B cell (primary cell): ENCODE data around the gene CAAP1. TPM values are rescaled to one million over a fixed set of nuclear protein-coding genes. Genes with fewer than 3 reads are reported as not detected.

ENCODE experiments used
- ATAC-seq: fragments of 200-7000 bp; cut with Tn5 transposase; one replicate; pipeline ENCODE4 v1.10.0; 2021; ENCODE audit warnings: low read depth, mild to moderate bottlenecking, moderate number of reproducible peaks, moderate library complexity
- CTCF ChIA-PET: fragments of 350-600 bp; sonication (Branson Sonifier 250); formaldehyde crosslinking; loops from one replicate; lab custom pipeline; 2021; ENCODE audit warnings: antibody characterized with exemption, inconsistent platforms; lab: Charles Lee
- POLR2A ChIA-PET: fragments of 350-600 bp; sonication (Branson Sonifier 250); formaldehyde crosslinking; loops from one replicate; lab custom pipeline; 2021; ENCODE audit warnings: antibody characterized with exemption; lab: Charles Lee
- DNase-seq: peaks from one replicate; pipeline ENCODE4 v3.0.0; 2013
- H2AFZ ChIP-seq: 2 replicates; pipeline ENCODE4 v1.6.1; 2012; ENCODE audit warnings: mild to moderate bottlenecking, low read depth, low read length; ENCODE audit not compliant: insufficient read depth, poor library complexity, severe bottlenecking
- H3K27ac ChIP-seq, 2 donors: 1 replicate in 1 of 2; 2 replicates in 1 of 2; pipeline ENCODE4 v1.5.1; 2012 to 2013; ENCODE audit warnings: low read length in 2 of 2, mild to moderate bottlenecking in 2 of 2, moderate library complexity in 1 of 2
- H3K27me3 ChIP-seq, 4 experiments: fragments of 200-600 bp in 1 of 4; sonication (generic) in 1 of 4; replicated peaks in 1 of 4; 1 replicate in 2 of 4; 2 replicates in 2 of 4; pipeline versions ENCODE4 v1.6.1 to v1.7.0; 2013 to 2016; ENCODE audit warnings: low read length in 3 of 4, mild to moderate bottlenecking in 2 of 4, mixed read lengths in 1 of 4, moderate library complexity in 1 of 4; ENCODE audit not compliant: insufficient read depth in 4 of 4, control insufficient read depth in 3 of 4; ENCODE audit errors: control extremely low read depth in 1 of 4
- H3K36me3 ChIP-seq, 2 experiments: replicated peaks in 1 of 2; 1 replicate in 1 of 2; 2 replicates in 1 of 2; pipeline versions ENCODE4 v1.6.1 to v1.7.1; 2013; ENCODE audit warnings: low read length in 1 of 2; ENCODE audit not compliant: insufficient read depth in 2 of 2, control insufficient read depth in 1 of 2; ENCODE audit errors: control extremely low read depth in 1 of 2, extremely low read depth in 1 of 2
- H3K4me1 ChIP-seq, 2 donors: fragments of 200-600 bp in 1 of 2; sonication (generic) in 1 of 2; 1 replicate in 1 of 2; 2 replicates in 1 of 2; pipeline versions ENCODE4 v1.5.1 to v1.6.1; 2013 to 2017; ENCODE audit warnings: low read length in 2 of 2; ENCODE audit not compliant: control insufficient read depth in 2 of 2, insufficient read depth in 2 of 2
- H3K4me2 ChIP-seq: replicated peaks from 2 replicates; pipeline ENCODE3; 2012; ENCODE audit warnings: mild to moderate bottlenecking, low read depth, low read length; ENCODE audit not compliant: poor library complexity, severe bottlenecking
- H3K4me3 ChIP-seq, 5 experiments: fragments of 200-600 bp in 1 of 5; sonication (generic) in 1 of 5; 1 replicate in 3 of 5; 2 replicates in 2 of 5; pipeline versions ENCODE4 v1.5.1 to v1.7.0; 2011 to 2016; ENCODE audit warnings: low read length in 4 of 5, mild to moderate bottlenecking in 4 of 5, low read depth in 2 of 5, control low read depth in 1 of 5, moderate library complexity in 1 of 5; ENCODE audit not compliant: insufficient read depth in 1 of 5; ENCODE audit errors: control extremely low read depth in 1 of 5, extremely low read depth in 1 of 5
- H3K79me2 ChIP-seq: fragments of 200-600 bp; sonication (generic); one replicate; pipeline ENCODE4 v1.6.0; 2016; ENCODE audit warnings: low read length; ENCODE audit not compliant: control insufficient read depth, insufficient read depth
- H3K9ac ChIP-seq: fragments of 200-600 bp; sonication (generic); 2 replicates; pipeline ENCODE4 v1.6.1; 2017; ENCODE audit warnings: mild to moderate bottlenecking, low read length, moderate library complexity
- H3K9me3 ChIP-seq, 3 donors: one replicate each; pipeline versions ENCODE4 v1.6.1 to v1.7.1; 2013; ENCODE audit warnings: low read length in 2 of 3; ENCODE audit not compliant: control insufficient read depth in 2 of 3, insufficient read depth in 1 of 3; ENCODE audit errors: control extremely low read depth in 1 of 3
- H4K20me1 ChIP-seq: 2 replicates; pipeline ENCODE4 v1.6.0; 2012; ENCODE audit warnings: mild to moderate bottlenecking, low read length; ENCODE audit not compliant: insufficient read depth, control insufficient read depth, poor library complexity, severe bottlenecking
- H3K27ac Mint-ChIP-seq: one replicate; pipeline ENCODE4 v1.8.0; 2021; ENCODE audit warnings: mixed read lengths
- H3K27me3 Mint-ChIP-seq: one replicate; pipeline ENCODE4 v1.8.0; 2021; ENCODE audit warnings: mixed read lengths
- H3K4me1 Mint-ChIP-seq: one replicate; pipeline ENCODE4 v1.8.0; 2021; ENCODE audit warnings: mixed read lengths
- H3K4me3 Mint-ChIP-seq: one replicate; pipeline ENCODE4 v1.8.0; 2021; ENCODE audit warnings: mixed read lengths
- H3K9me3 Mint-ChIP-seq: one replicate; pipeline ENCODE4 v1.8.0; 2022; ENCODE audit warnings: mixed read lengths; ENCODE audit not compliant: insufficient read depth
- CTCF ChIP-seq: fragments of 200-600 bp; IDR thresholded peaks from one replicate; pipeline ENCODE4 v1.8.0; 2022; ENCODE audit warnings: antibody characterized with exemption, mild to moderate bottlenecking
- EZH2 ChIP-seq: IDR thresholded peaks from 2 replicates; pipeline ENCODE4 v1.6.1; 2012; ENCODE audit warnings: borderline replicate concordance, low read depth, mild to moderate bottlenecking, moderate library complexity, low read length; ENCODE audit not compliant: insufficient read depth, poor library complexity, severe bottlenecking
- WGBS: methylation state at CpG from one replicate; pipeline ENCODE4 v1.1.5; 2013; ENCODE audit warnings: missing lambda C conversion rate; ENCODE audit not compliant: insufficient coverage; 5-methylcytosine and 5-hydroxymethylcytosine counted together
- intact Hi-C: fragments of 100-400 bp; cut with micrococcal nuclease; formaldehyde crosslinking; loops from one replicate; pipeline ENCODE4 v1.10.0; 2022
- polyA plus RNA-seq: library from polyadenylated mRNA; depleted of rRNA; stranded (reverse); fragments of >200 nt; gene quantifications from 2 replicates; pipeline ENCODE4 v1.2.3, GENCODE V29; 2012
- total RNA-seq, 2 donors: library from RNA; stranded (reverse); fragments of 120-200 nt in 1 of 2; gene quantifications; 1 replicate in 1 of 2; 2 replicates in 1 of 2; pipeline versions ENCODE4 v1.2.3 to v1.2.4, GENCODE V29; 2013 to 2022

The CAAP1 gene
- total and polyA plus RNA-seq, 2 donors (not counting 1 experiment from before 2014, with no cell fraction given): 8.5 to 13.3 TPM

- intact Hi-C loops: no loop called here
- no peaks in the 10 kb centered on the region for H3K4me1 Mint-ChIP-seq
- ChIA-PET CTCF (no interaction called here), POLR2A (no interaction called here)
- no peak overlapping the region for H3K27ac ChIP-seq
- no peaks in the 10 kb centered on the region for H3K4me1 ChIP-seq
- H3K9ac ChIP-seq: no peak overlapping the region
- no peak overlapping the region for H3K27ac Mint-ChIP-seq
- no peaks in the 10 kb centered on the region for H4K20me1 ChIP-seq
- no peak overlapping the region for H2AFZ ChIP-seq
- TF ChIP-seq EZH2 (no peak), CTCF (no peak)
- no peak for ATAC-seq
- no CpG with 5 or more reads among the region's 8 CpGs for WGBS
- no peak for DNase-seq
- no peak overlapping the region for H3K4me3 Mint-ChIP-seq
- no peak overlapping the region for H3K4me2 ChIP-seq
- H3K9me3 ChIP-seq: no peaks in the 10 kb centered on the region
- H3K36me3 ChIP-seq: no peaks in the 10 kb centered on the region
- H3K27me3 ChIP-seq: no peaks in the 10 kb centered on the region
- H3K27me3 Mint-ChIP-seq: no peaks in the 10 kb centered on the region
- H3K79me2 ChIP-seq: no peaks in the 10 kb centered on the region
- no peak overlapping the region for H3K4me3 ChIP-seq
- no peaks in the 10 kb centered on the region for H3K9me3 Mint-ChIP-seq
Measured at GRCh38 chr9:26870292-26870691, 22.3 kb downstream of the CAAP1 start.

- H4K20me1 ChIP-seq: no peaks in the 10 kb centered on the region
- no peaks in the 10 kb centered on the region for H3K79me2 ChIP-seq
- no peak overlapping the region for H3K4me2 ChIP-seq
- ChIA-PET CTCF (no interaction called here), POLR2A (no interaction called here)
- no peak overlapping the region for H2AFZ ChIP-seq
- H3K27me3 Mint-ChIP-seq: no peaks in the 10 kb centered on the region
- WGBS: no CpG with 5 or more reads among the region's 1 CpG
- peaks cover 0 to 16% of the 10 kb centered on the region in 2 experiments for H3K36me3 ChIP-seq
- ATAC-seq (no peak), DNase-seq (no peak)
- no peak overlapping the region for H3K27ac Mint-ChIP-seq
- H3K4me3 Mint-ChIP-seq: no peak overlapping the region
- H3K27me3 ChIP-seq: no peaks in the 10 kb centered on the region
- intact Hi-C loops: no loop called here
- no peaks in the 10 kb centered on the region for H3K4me1 ChIP-seq
- H3K4me1 Mint-ChIP-seq: no peaks in the 10 kb centered on the region
- no peaks in the 10 kb centered on the region for H3K9me3 ChIP-seq
- TF ChIP-seq EZH2: no peak
- TF ChIP-seq CTCF: no peak
- no peak overlapping the region for H3K9ac ChIP-seq
- no peaks in the 10 kb centered on the region for H3K9me3 Mint-ChIP-seq
- H3K27ac ChIP-seq: no peak overlapping the region
- H3K4me3 ChIP-seq: no peak overlapping the region
Measured at GRCh38 chr9:26863074-26863473, 29.5 kb downstream of the CAAP1 start.
